Measurements from ENCODE around the gene COL18A1. TPM values are rescaled to one million over a fixed set of nuclear protein-coding genes. Genes with fewer than 3 reads are reported as not detected.

COL18A1 gene
- total and polyA plus RNA-seq, 2 donors (not counting 1 experiment from before 2014, with no cell fraction given), result 15.6 to 24.7 TPM

DNA sequence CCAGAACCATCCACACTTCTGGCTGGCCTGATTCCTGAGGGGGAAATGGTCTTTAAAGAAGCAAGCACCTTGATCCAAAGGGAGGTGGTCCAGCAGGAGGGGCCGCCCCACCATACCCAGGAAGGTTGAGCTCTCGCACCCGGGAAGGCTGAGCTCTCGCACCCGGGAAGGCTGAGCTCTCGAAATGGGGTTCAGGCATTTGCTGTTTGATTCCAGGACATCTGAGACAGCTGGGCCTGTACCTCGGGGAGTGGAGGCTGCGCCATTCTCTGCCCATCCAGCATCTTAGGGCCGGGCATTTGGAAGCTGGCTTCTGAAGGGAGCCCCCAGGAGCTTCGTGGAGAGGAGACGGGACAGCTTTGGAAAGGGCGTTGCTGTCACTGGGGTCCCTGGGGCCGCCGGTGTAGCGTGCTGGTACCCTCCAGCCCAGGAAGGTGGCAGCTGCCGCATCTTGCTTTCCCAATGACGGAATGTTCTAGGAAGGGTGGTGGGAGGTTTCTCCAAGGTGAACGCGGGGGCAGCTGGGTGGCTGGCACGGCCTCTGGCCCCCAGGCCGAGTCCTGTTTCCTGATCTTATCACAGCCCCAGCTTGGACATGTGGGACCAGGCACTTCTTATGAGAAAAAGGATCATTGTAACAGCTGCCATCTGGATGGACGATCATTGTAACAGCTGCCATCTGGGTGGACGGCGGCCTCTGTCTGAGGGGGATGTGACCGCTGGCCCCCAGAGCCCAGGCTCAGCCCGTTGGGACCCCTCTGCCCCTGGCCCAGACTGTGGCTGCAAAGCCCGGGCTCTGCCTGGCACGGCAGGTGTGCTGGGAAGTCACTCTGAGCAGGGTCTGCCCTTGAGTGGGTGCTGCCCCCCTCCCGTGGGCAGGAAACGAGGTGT, 61.6 kb downstream of the COL18A1 start:
- H3K27me3 Mint-ChIP-seq, result peaks cover 9% of the 10 kb centered on the region
- Histone ChIP-seq H3K9ac (ENCODE audit: low read length) (no peak overlapping the region), H3K79me2 (ENCODE audit: control insufficient read depth, insufficient read depth, low read length) (no peaks in the 10 kb centered on the region), H3K4me1 (ENCODE audit: control insufficient read depth in 2 of 2, insufficient read depth in 2 of 2, low read length in 2 of 2) (peaks cover 0 to 3% of the 10 kb centered on the region in 2 donors), H3K4me3 (ENCODE audit: control extremely low read depth in 1 of 5, extremely low read depth in 1 of 5, insufficient read depth in 1 of 5, low read depth in 2 of 5, low read length in 4 of 5) (no peak overlapping the region), H4K20me1 (ENCODE audit: control insufficient read depth, insufficient read depth, low read length, poor library complexity, severe bottlenecking) (no peaks in the 10 kb centered on the region), H3K9me3 (ENCODE audit: control extremely low read depth in 1 of 3, control insufficient read depth in 2 of 3, insufficient read depth in 1 of 3, low read length in 2 of 3) (peaks cover 0 to 13% (median 8%) of the 10 kb centered on the region in 3 donors), H2AFZ (ENCODE audit: insufficient read depth, low read depth, low read length, poor library complexity, severe bottlenecking) (no peak overlapping the region), H3K27ac (ENCODE audit: low read length in 2 of 2) (no peak overlapping the region), H3K27me3 (replicated peaks in 1 of 4; ENCODE audit: control extremely low read depth in 1 of 4, control insufficient read depth in 3 of 4, insufficient read depth in 4 of 4, low read length in 3 of 4) (peaks cover 0 to 2% (median 0%) of the 10 kb centered on the region in 4 experiments), H3K36me3 (replicated peaks in 1 of 2; ENCODE audit: control extremely low read depth in 1 of 2, control insufficient read depth in 1 of 2, extremely low read depth in 1 of 2, insufficient read depth in 2 of 2, low read length in 1 of 2) (no peaks in the 10 kb centered on the region), H3K4me2 (replicated peaks; ENCODE audit: low read depth, low read length, poor library complexity, severe bottlenecking) (no peak overlapping the region)
- WGBS (ENCODE audit: insufficient coverage), result 90% methylated on average over 30 of the region's 30 CpGs
- no peak for ATAC-seq (ENCODE audit: low read depth)
- ChIA-PET CTCF (no interaction called here), POLR2A (no interaction called here)
- DNase-seq, result no peak
- no peaks in the 10 kb centered on the region for H3K9me3 Mint-ChIP-seq (ENCODE audit: insufficient read depth)
- no peak overlapping the region for H3K27ac Mint-ChIP-seq
- peaks cover 15% of the 10 kb centered on the region for H3K4me1 Mint-ChIP-seq
- TF ChIP-seq, protein P1, sequence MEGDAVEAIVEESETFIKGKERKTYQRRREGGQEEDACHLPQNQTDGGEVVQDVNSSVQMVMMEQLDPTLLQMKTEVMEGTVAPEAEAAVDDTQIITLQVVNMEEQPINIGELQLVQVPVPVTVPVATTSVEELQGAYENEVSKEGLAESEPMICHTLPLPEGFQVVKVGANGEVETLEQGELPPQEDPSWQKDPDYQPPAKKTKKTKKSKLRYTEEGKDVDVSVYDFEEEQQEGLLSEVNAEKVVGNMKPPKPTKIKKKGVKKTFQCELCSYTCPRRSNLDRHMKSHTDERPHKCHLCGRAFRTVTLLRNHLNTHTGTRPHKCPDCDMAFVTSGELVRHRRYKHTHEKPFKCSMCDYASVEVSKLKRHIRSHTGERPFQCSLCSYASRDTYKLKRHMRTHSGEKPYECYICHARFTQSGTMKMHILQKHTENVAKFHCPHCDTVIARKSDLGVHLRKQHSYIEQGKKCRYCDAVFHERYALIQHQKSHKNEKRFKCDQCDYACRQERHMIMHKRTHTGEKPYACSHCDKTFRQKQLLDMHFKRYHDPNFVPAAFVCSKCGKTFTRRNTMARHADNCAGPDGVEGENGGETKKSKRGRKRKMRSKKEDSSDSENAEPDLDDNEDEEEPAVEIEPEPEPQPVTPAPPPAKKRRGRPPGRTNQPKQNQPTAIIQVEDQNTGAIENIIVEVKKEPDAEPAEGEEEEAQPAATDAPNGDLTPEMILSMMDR (IDR thresholded peaks at IDR 0.05), result no peak
- no peak for TF ChIP-seq EZH2 (IDR thresholded peaks at IDR 0.05; ENCODE audit: borderline replicate concordance, insufficient read depth, low read depth, low read length, poor library complexity, severe bottlenecking)
- H3K4me3 Mint-ChIP-seq, result no peak overlapping the region
- intact Hi-C loops (cut with micrococcal nuclease), result no loop called here

GRCh38 chr21:45467221-45467779, 62.3 kb downstream of the COL18A1 start:
- ChIA-PET POLR2A (no interaction called here), CTCF (no interaction called here)
- Mint-ChIP-seq H3K27me3 (peaks cover 7% of the 10 kb centered on the region), H3K9me3 (ENCODE audit: insufficient read depth) (no peaks in the 10 kb centered on the region), H3K4me1 (peaks cover 15% of the 10 kb centered on the region), H3K4me3 (no peak overlapping the region), H3K27ac (peak overlapping the region; percentile 26)
- Histone ChIP-seq H3K9me3 (ENCODE audit: control extremely low read depth in 1 of 3, control insufficient read depth in 2 of 3, insufficient read depth in 1 of 3, low read length in 2 of 3) (peaks cover 0 to 13% (median 2%) of the 10 kb centered on the region in 3 donors), H3K27ac (ENCODE audit: low read length in 2 of 2) (no peak overlapping the region), H3K27me3 (replicated peaks in 1 of 4; ENCODE audit: control extremely low read depth in 1 of 4, control insufficient read depth in 3 of 4, insufficient read depth in 4 of 4, low read length in 3 of 4) (peaks cover 0 to 2% (median 0%) of the 10 kb centered on the region in 4 experiments), H4K20me1 (ENCODE audit: control insufficient read depth, insufficient read depth, low read length, poor library complexity, severe bottlenecking) (no peaks in the 10 kb centered on the region), H3K79me2 (ENCODE audit: control insufficient read depth, insufficient read depth, low read length) (no peaks in the 10 kb centered on the region), H3K4me1 (ENCODE audit: control insufficient read depth in 2 of 2, insufficient read depth in 2 of 2, low read length in 2 of 2) (peaks cover 0 to 3% of the 10 kb centered on the region in 2 donors), H3K4me3 (ENCODE audit: control extremely low read depth in 1 of 5, extremely low read depth in 1 of 5, insufficient read depth in 1 of 5, low read depth in 2 of 5, low read length in 4 of 5) (no peak overlapping the region), H3K4me2 (replicated peaks; ENCODE audit: low read depth, low read length, poor library complexity, severe bottlenecking) (no peak overlapping the region), H3K9ac (ENCODE audit: low read length) (no peak overlapping the region), H3K36me3 (replicated peaks in 1 of 2; ENCODE audit: control extremely low read depth in 1 of 2, control insufficient read depth in 1 of 2, extremely low read depth in 1 of 2, insufficient read depth in 2 of 2, low read length in 1 of 2) (no peaks in the 10 kb centered on the region), H2AFZ (ENCODE audit: insufficient read depth, low read depth, low read length, poor library complexity, severe bottlenecking) (no peak overlapping the region)
- 91% methylated on average over 25 of the region's 25 CpGs for WGBS (ENCODE audit: insufficient coverage)
- ATAC-seq (ENCODE audit: low read depth) (no peak), DNase-seq (no peak)
- intact Hi-C loops (cut with micrococcal nuclease), result no loop called here
- TF ChIP-seq, protein P1 (IDR thresholded peaks at IDR 0.05), result no peak
- TF ChIP-seq EZH2 (IDR thresholded peaks at IDR 0.05; ENCODE audit: borderline replicate concordance, insufficient read depth, low read depth, low read length, poor library complexity, severe bottlenecking), result no peak
